SK-N-SH treated with all-trans-retinoic acid at 6 μM for 48 hours (cell line): ENCODE results near the gene ABHD6.

Source experiments
- ATAC-seq: fragments of 200-7000 bp; cut with Tn5 transposase; 3 replicates; pipeline ENCODE4 v1.9.1; 2020; ENCODE audit warnings: mild to moderate bottlenecking, moderate library complexity
- ARNTL ChIP-seq: fragments of 450-650 bp; formaldehyde crosslinking; IDR thresholded peaks from 2 replicates; pipeline ENCODE4 v1.5.0; 2020; ENCODE audit warnings: low read depth, mild to moderate bottlenecking, moderate library complexity, borderline replicate concordance
- BACH2 ChIP-seq: fragments of 250-450 bp; sonication (Bioruptor Pico); IDR thresholded peaks from 2 replicates; pipeline ENCODE4 v1.9.0; 2021; ENCODE audit warnings: mild to moderate bottlenecking, borderline replicate concordance
- CREB5 ChIP-seq: fragments of 250-450 bp; sonication (Bioruptor Pico); IDR thresholded peaks from 2 replicates; pipeline ENCODE4 v1.5.1; 2020; ENCODE audit warnings: low read depth, mild to moderate bottlenecking, moderate library complexity
- CSDC2 ChIP-seq: fragments of 250-450 bp; sonication (Bioruptor Pico); IDR thresholded peaks from 2 replicates; pipeline ENCODE4 v1.5.0; 2020; ENCODE audit warnings: mild to moderate bottlenecking, moderate library complexity
- CSRNP3 ChIP-seq: fragments of 250-450 bp; sonication (Bioruptor Pico); IDR thresholded peaks from 2 replicates; pipeline ENCODE4 v1.5.1; 2021; ENCODE audit warnings: mild to moderate bottlenecking, moderate library complexity
- ESRRG ChIP-seq: fragments of 250-450 bp; sonication (Bioruptor Pico); IDR thresholded peaks from 2 replicates; pipeline ENCODE4 v1.6.1; 2021; ENCODE audit warnings: mild to moderate bottlenecking
- GLIS3 ChIP-seq: fragments of 250-450 bp; sonication (Bioruptor Pico); IDR thresholded peaks from 2 replicates; pipeline ENCODE4 v1.5.0; 2020; ENCODE audit warnings: mild to moderate bottlenecking, moderate library complexity
- ISL1 ChIP-seq: fragments of 250-450 bp; sonication (Bioruptor Pico); IDR thresholded peaks from 2 replicates; pipeline ENCODE4 v2.1.2; 2022; ENCODE audit warnings: mild to moderate bottlenecking, moderate library complexity
- OSR1 ChIP-seq: fragments of 250-450 bp; sonication (Bioruptor Pico); IDR thresholded peaks from 2 replicates; pipeline ENCODE4 v1.8.0; 2022; ENCODE audit warnings: moderate library complexity, mild to moderate bottlenecking, inconsistent platforms
- PATZ1 ChIP-seq: fragments of 250-450 bp; sonication (Bioruptor Pico); IDR thresholded peaks from 2 replicates; pipeline ENCODE4 v1.8.0; 2020; ENCODE audit warnings: mild to moderate bottlenecking, moderate library complexity, borderline replicate concordance
- POU6F1 ChIP-seq: fragments of 250-450 bp; sonication (Bioruptor Pico); IDR thresholded peaks from 2 replicates; pipeline ENCODE4 v1.8.0; 2021; ENCODE audit warnings: low read depth, mild to moderate bottlenecking, moderate library complexity, borderline replicate concordance
- RARB ChIP-seq: fragments of 250-450 bp; sonication (Bioruptor Pico); IDR thresholded peaks from 2 replicates; pipeline ENCODE4 v1.8.0; 2021; ENCODE audit warnings: mild to moderate bottlenecking, moderate library complexity
- SNAI2 ChIP-seq: fragments of 250-450 bp; sonication (Bioruptor Pico); IDR thresholded peaks from 2 replicates; pipeline ENCODE4 v1.5.0; 2020; ENCODE audit warnings: mild to moderate bottlenecking, moderate library complexity
- TOX ChIP-seq: fragments of 250-450 bp; sonication (Bioruptor Pico); IDR thresholded peaks from 2 replicates; pipeline ENCODE4 v1.8.0; 2021; ENCODE audit warnings: mild to moderate bottlenecking, moderate library complexity, borderline replicate concordance
- TSHZ2 ChIP-seq: fragments of 250-450 bp; sonication (Bioruptor Pico); IDR thresholded peaks from 2 replicates; pipeline ENCODE4 v1.5.0; 2020; ENCODE audit warnings: mild to moderate bottlenecking, moderate library complexity
- ZC3H10 ChIP-seq: fragments of 250-450 bp; sonication (Bioruptor Pico); IDR thresholded peaks from 2 replicates; pipeline ENCODE4 v1.5.1; 2021; ENCODE audit warnings: mild to moderate bottlenecking, moderate library complexity
- ZFP3 ChIP-seq: fragments of 250-450 bp; sonication (Bioruptor Pico); IDR thresholded peaks from 2 replicates; pipeline ENCODE4 v1.5.0; 2020; ENCODE audit warnings: mild to moderate bottlenecking, moderate library complexity
- ZFP30 ChIP-seq: fragments of 450-650 bp; formaldehyde crosslinking; IDR thresholded peaks from 2 replicates; pipeline ENCODE4 v1.5.0; 2022; ENCODE audit warnings: mild to moderate bottlenecking, moderate library complexity
- ZNF565 ChIP-seq: fragments of 450-650 bp; formaldehyde crosslinking; conservative IDR thresholded peaks from 2 replicates; pipeline ENCODE4 v1.5.0; 2020; ENCODE audit warnings: low read depth, mild to moderate bottlenecking, moderate library complexity
- ZNF70 ChIP-seq: fragments of 450-650 bp; formaldehyde crosslinking; IDR thresholded peaks from 2 replicates; pipeline ENCODE4 v1.5.0; 2020; ENCODE audit warnings: mild to moderate bottlenecking, moderate library complexity
- ZNF8 ChIP-seq: fragments of 450-650 bp; formaldehyde crosslinking; IDR thresholded peaks from 2 replicates; pipeline ENCODE4 v1.5.0; 2020; ENCODE audit warnings: mild to moderate bottlenecking, moderate library complexity

Gene ABHD6

GRCh38 chr3:58334013-58334321, 96.4 kb downstream of the ABHD6 start:
- no peak for ATAC-seq
- TF ChIP-seq SNAI2 (CRISPR knock-in tag) (no peak), CREB5 (CRISPR knock-in tag) (no peak), ISL1 (CRISPR knock-in tag) (no peak), PATZ1 (no peak), POU6F1 (no peak), CSDC2 (CRISPR knock-in tag) (no peak), TOX (CRISPR knock-in tag) (no peak), CSRNP3 (no peak), ZNF70 (CRISPR knock-in tag) (no peak), ZC3H10 (CRISPR knock-in tag) (no peak), ZFP3 (CRISPR knock-in tag) (no peak), ESRRG (CRISPR knock-in tag) (no peak), ZNF8 (CRISPR knock-in tag) (no peak), OSR1 (CRISPR knock-in tag) (no peak), RARB (no peak), ZFP30 (CRISPR knock-in tag) (no peak), TSHZ2 (CRISPR knock-in tag) (no peak), ZNF565 (CRISPR knock-in tag) (no peak), GLIS3 (no peak), ARNTL (no peak)

- TF ChIP-seq ESRRG (CRISPR knock-in tag) (no peak), ZNF8 (CRISPR knock-in tag) (no peak), ARNTL (no peak), ZFP3 (CRISPR knock-in tag) (no peak), TSHZ2 (CRISPR knock-in tag) (no peak), POU6F1 (no peak), ZNF70 (CRISPR knock-in tag) (no peak), CREB5 (CRISPR knock-in tag) (no peak), ZC3H10 (CRISPR knock-in tag) (no peak), ISL1 (CRISPR knock-in tag) (no peak), CSDC2 (CRISPR knock-in tag) (no peak), BACH2 (CRISPR knock-in tag) (no peak), ZFP30 (CRISPR knock-in tag) (no peak), SNAI2 (CRISPR knock-in tag) (no peak), ZNF565 (CRISPR knock-in tag) (no peak), CSRNP3 (no peak), TOX (CRISPR knock-in tag) (no peak), GLIS3 (no peak), OSR1 (CRISPR knock-in tag) (no peak)
- TF ChIP-seq, all 23 proteins: peak for 0
- ATAC-seq, result no peak
Measured at GRCh38 chr3:58334506-58334884, 96.9 kb downstream of the ABHD6 start.
